Activated CD4-positive, alpha-beta T cell treated with anti-CD3 and anti-CD28 coated beads, Interleukin-2, amount 50 U/mL, for 16 hours (primary cell): ENCODE results near the gene DVL2.
"Not testable (repeated sequence)": the region's sequence is repeated elsewhere in the genome, so short reads cannot be mapped to it uniquely, and the experiment has no call there.

Experiments used
- DNase-seq: peaks from one replicate; pipeline ENCODE4 v3.0.0-alpha.2; 2020

The DVL2 gene

DNA sequence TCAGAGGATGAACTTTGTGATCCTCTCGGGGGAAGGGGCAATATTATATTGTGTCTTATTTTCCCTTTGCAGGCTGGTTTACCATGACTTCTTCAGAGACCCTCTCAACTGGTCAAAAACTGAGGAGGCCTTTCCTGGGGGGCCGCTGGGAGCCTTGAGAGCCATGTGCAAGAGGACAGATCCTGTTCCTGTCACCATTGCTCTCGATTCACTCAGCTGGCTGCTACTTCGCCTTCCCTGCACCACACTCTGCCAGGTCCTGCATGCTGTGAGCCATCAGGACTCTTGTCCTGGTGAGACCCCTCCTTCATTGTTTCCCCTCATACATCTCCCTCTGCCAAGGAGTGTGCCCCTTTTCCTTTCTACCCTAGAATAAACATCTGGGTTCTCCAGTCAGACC lies 20.2 kb upstream of the DVL2 start:
- DNase-seq = no peak

DNA sequence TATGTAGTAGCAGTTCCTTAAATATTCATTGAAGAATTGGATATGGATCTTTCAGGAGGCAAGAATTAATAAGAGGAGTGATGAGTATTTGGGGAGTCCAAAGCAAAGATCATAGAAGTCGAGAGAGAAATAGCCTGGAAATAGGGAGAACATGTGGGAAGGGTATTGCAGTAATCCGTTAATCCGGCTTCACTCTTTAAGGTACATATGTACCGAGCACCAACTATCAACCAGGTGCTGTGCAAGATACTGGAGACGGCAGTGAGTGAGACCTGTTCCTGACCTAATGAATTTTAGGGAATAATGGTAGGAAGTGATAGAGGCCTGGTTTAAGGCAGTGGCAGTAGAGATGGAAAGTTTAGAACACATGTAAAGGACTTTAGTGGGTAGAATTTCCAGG lies 18.8 kb upstream of the DVL2 start:
- no peak for DNase-seq

DNA sequence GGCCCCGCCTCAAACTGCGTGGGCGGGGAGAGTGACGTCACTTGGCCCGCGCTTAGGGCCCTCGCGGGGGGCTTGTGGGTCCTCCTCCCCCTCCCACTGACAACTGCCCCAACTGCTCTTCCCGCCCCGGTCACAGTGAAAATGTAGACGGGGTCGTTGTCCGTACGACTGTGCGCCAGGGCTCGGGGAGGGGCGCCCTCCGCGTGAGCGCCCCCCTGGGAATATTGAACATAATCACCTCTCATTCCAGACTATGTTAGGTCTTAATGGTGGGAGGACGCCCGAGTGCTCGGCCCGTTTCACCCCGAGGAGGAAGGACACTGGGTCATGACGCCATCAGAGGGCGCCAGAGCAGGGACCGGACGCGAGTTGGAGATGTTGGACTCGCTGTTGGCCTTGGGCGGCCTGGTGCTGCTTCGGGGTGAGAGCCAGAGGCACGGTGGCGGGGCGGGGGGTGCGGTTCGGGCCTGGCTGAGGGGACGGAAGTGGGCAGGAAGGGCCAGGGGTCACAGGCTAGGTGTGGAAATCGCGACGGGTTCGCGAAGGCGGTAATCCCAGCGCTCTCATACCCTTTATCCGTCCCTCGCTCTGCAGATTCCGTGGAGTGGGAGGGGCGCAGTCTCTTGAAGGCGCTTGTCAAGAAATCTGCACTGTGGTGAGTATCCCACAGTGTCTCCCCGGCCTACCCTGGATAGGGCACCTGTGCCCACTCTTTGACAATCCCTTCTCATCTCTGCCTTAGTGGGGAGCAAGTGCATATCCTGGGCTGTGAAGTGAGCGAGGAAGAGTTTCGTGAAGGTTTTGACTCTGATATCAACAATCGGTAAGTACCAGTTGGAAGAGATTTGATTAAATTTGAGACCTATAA lies 18.1 kb upstream of the DVL2 start, which contains the start of gene ELP5:
Gene ELP5 (plus strand): TSS at position 40 of the 868 bp plus-strand sequence. CDS start 336 bp downstream, at position 376.
- DNase-seq = peak; percentile 94

DNA sequence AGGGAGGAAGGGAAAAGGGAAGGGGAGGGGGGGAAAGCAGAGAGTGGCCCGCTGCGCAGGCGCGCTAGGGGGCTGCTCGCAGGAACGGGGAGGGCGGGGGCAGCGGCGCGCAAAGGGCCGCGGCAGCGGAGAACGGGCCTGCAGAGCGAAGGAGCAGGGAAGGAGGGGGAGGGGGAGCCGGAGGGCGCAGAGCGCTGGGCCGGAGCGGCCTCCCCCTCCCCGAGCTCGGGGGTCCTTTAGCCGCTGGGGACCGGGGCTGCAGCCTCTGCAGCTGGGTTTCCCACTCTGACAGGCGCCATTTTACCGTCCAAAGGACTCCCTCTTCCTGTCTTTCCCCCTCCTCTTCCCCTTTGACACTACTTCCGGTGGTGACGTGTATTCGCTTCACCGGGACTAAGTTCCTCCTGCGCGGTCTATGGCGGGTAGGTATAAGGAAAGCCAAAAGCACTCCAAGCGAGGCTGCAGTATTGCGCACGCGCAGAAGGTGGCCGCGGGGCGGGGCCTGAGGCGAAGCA lies 17.4 kb upstream of the DVL2 start, which contains the start of gene CTDNEP1:
Gene CTDNEP1 (minus strand): TSS at position 74 of the 515 bp plus-strand sequence. CDS start 438 bp downstream, outside the sequence.
- DNase-seq = peak; percentile 100

DNA sequence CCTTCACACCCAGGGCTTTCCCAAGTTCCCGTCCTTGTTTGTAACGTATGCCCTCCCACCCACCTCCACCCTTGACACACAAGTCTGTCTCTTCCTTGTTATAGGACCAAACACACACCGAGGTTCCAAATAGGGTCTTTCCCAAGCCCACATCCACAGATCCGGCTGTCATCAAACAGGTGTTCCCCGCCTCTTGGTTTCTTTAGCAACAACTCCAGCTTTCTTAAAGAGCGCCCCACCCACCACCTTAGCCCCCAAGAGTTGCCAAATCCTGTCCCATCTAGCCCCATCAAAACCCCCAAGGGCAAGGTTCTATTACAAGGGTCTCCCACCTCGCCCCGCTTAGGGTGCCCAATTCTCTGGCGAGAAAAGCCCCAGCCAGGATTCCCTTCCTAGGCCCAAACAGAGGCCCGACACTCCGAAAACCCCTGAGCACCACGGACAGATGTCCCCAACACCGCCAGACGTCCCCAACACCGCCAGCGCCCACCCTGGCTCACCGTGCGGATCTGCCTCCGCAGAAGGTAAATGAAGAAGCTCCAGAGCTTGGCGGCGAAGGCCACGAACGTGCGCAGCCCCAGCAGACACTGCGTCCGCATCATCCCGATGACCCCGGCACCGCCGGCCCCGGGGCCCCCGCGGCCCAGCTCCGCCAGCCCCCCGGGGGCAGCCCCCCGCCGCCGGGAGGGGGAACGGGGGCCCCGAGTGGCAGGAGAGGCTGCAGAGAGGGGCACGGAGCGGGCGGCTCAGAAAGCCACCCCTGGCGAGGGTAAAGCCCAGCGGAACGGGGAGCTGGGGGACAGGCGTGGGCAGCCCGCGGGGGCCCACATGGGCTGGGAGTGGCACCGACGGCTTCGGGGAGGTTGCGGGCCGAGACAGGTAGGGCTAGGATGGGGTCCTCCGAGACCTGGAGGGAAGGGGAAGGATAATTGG lies 16.6 kb upstream of the DVL2 start:
- no peak for DNase-seq

DNA sequence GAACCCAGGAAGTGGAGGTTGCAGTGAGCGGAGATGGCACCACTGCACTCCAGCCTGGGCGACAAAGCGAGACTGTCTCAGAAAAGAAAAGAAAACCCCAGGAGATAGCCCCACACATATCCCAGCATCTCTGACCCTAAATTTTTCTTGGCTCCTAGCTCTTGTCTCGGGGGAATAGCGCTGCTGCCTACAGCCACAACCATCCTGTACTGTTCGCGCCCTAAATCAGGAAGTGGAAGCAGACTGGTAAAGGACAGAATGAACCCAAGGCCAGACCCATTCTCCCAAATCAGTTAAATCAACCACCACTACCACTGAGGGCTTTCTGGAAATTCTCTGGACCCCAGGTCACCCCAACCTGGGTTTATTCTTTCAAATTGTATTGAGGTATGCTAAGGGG lies 15.5 kb upstream of the DVL2 start:
- no peak for DNase-seq

DNA sequence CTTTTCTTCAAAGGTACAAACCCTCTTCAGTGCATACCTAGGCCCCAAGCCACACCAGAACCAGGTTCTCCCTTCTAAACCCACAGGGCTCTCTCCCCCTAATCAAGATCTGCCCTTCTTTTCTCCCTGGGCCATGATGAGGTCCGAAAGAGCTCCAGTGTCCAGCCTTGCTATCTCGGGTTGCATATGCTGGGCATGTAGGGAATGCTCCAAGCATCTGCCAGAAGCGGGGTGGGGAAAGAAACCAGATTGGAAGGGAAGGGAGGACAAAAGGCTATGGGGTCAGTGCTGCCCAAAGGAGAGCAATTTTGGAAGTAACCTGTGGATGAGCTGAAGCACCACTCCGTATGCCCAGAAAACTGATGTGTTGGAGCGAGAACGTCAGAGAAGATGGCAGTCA lies 14.9 kb upstream of the DVL2 start:
- no peak for DNase-seq

DNA sequence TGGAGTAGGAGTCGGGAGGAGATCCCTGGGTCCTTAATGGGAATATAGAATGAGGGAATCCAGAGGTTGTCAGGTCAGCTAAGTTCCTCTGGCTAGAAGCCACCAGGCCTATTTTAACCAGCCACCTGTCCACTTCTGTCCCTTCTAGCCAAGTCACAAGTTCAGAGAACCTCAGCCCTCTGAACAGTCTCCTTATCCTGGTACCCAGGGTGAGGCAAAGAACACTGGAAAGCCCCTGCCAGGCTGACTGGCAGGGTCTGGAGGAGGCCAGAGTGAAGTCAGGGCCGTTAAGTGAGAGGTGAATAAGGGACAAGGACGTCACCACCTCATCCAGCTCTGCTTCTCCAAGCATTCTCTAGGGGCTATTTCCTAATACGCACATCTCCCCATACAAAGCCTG lies 14.5 kb upstream of the DVL2 start:
- no peak for DNase-seq

DNA sequence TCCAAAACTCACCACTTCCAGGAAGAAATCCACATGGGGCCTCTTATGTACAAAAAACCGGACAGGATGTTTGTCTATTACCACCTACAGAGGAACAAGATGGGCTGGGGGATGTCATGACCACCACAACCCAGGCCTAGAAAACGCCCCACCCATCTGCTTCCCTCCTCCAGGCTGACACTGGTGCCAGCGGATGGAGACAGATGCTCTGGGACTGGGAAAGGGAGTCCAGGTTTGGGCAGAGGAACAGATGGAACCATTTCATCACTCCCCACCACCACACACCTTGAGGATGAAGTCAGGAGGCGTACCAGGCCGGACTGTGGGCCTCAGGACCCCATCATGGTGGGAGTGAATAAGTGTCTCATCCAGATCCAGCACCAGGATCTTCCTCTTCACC lies 12.5 kb upstream of the DVL2 start:
- no peak for DNase-seq

DNA sequence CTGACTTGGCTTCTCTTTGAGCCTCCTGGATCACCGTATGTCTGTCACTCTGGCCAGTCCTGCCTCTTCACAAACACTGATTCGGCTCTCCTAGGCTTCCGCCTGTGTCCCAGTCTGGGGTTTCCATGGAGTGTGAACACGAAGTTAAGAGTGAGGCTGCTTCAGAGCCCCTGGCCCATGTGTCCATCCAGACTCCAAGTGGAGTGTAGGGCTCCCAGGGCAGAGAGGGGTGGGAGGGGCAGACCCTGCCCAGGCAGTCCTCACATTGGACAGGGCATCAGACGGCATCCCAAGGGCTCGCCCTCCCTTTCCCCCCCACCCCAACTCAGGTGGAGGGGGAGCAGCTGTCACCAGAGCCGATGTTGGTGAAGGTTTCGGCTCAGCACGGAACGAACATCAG lies 9.5 kb upstream of the DVL2 start:
- not testable (repeated sequence) for DNase-seq

DNA sequence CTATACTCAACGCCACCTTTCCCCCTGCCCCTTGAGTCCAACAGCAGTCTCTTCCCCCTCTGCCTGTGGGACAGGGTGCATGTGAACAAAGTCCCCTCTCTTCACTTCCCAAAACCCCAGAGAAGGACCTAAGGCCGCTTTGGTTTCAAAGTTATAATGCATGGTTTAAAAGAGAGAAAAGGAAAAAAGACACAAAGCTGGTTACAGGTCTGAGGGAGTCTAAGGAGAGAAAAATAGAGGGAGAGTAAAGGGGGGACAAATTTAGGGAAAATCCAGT lies 9.1 kb upstream of the DVL2 start:
- no peak for DNase-seq

DNA sequence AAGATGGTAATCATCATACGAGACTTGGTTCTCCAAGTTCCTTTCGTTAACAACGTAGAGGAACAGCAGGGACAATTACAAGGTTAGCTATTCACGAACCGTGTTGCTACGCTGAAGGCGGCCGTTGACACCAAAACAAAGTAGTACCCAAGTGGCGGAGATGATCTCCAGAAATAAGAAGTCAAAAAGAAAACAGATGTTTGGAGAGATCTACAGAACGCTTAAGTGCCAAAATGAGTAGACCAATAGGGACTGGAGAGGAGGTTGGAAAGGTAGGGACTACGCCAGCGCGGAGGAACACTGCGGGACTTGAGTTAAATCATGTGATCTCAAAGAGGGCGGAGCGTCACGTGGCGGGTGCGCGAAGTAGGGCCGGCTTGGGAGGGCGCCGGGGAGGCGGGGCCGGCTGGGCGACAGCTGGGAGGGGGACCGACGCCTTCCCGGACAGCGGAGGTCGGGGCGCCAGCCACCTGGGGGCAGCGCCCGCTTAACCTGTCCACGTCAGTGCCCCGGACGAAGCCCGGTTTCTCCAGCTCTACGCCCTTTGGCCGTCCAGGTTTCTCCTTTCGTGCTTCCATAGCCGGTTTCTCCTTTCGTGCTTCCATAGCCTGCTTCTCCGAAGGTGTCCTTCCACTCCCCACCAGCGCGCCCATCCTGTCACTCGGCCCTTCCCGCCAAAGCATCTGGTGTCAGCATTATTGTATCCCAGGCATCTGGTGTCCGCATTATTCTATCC lies 8.6 kb upstream of the DVL2 start:
- DNase-seq = peak; percentile 91

DNA sequence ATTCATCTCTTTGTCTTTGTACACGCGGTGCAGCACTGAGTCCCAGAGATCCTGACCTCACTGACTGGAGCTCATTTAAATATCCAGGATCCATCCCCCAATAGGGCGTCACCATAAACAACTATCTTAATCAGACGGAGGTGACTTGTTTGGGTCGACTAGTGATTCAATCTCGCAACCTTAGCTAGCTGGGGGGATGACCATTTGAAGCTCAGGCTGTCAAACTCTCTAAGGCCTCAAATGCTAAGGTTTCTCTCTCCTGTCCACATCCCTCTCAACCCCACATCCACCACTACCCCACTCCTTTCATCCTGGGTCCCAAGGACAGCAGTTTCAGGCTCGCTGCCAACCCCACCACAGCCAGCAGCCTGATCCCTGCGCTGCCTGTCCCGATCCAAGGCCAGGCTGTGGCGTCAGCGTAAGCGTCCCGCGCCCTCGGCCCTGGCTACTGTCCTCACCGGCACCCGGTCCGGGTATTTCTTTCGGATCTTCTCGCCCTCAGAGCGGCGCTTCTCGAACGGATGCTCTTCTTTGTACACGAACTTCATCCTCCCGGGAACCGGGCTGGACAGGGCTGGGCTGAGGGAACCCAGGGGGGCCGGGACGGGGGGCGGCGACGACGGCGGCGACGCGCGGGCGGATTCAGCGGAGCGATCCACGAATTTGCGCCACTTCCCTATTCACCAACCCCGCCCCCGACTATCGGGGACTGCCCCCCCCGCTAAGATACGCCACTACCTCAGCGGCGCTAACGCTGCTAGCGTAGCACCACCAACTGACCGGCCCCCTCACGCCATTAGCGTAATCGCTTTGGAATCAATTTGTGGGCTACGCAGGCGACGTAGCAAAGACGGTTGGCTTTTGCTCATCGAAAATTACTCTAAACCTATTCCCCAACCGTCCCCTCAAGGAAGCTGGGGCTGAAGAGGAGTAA lies 7.7 kb upstream of the DVL2 start, which contains the start of gene GABARAP:
Gene GABARAP (minus strand): TSS at position 667 of the 934 bp plus-strand sequence. CDS start 119 bp downstream, at position 548.
- peak; percentile 90 for DNase-seq

DNA sequence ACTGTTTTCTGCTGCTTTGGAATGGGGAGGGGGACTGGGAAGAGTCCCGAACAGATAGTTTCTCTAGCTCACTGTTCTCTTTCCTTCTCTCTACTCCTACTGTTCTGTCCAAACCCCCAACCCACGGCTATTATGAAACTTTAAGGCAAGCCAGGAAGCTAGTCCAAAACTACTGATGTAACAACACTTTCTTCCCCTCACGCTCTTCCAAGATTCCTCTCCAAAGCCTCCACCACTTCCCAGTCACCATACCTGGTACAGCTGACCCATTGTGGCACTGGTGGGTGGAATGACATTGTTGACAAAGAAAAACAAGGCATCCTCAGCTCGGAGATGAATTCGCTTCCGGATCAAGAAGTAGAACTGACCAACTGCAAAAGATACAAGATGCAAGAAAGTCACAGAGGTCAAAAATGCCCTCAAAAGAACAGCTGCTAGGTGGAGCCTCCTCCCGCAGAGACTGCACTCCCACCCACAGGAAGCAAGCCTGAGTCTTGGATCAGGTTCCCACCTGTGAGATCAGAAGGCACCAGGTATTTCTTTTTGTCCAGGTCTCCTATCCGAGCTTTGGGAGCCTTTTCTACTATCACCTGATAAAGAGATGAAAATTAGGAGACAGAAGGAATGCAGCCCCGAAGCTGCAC lies 6.9 kb upstream of the DVL2 start:
- DNase-seq = no peak

DNA sequence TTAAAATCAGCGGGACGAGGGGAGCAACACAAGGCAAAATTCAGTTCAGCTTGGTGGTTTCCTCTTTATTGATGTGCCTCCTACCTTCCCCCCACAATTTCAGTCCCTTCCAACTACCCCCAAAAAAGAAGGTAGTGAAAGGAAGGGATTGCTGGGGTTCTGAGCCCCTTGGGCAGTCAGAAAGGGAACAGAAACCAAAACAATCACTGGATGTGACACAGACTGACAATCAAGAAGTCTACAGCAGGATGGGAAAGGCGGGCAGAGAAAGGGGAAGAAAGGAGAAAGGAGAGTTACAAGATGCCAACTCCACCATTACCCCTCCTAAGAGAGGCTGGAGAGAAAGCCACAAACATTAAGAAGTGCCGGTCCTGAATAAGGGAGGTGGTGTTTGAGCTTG lies 6.1 kb upstream of the DVL2 start:
- no peak for DNase-seq

DNA sequence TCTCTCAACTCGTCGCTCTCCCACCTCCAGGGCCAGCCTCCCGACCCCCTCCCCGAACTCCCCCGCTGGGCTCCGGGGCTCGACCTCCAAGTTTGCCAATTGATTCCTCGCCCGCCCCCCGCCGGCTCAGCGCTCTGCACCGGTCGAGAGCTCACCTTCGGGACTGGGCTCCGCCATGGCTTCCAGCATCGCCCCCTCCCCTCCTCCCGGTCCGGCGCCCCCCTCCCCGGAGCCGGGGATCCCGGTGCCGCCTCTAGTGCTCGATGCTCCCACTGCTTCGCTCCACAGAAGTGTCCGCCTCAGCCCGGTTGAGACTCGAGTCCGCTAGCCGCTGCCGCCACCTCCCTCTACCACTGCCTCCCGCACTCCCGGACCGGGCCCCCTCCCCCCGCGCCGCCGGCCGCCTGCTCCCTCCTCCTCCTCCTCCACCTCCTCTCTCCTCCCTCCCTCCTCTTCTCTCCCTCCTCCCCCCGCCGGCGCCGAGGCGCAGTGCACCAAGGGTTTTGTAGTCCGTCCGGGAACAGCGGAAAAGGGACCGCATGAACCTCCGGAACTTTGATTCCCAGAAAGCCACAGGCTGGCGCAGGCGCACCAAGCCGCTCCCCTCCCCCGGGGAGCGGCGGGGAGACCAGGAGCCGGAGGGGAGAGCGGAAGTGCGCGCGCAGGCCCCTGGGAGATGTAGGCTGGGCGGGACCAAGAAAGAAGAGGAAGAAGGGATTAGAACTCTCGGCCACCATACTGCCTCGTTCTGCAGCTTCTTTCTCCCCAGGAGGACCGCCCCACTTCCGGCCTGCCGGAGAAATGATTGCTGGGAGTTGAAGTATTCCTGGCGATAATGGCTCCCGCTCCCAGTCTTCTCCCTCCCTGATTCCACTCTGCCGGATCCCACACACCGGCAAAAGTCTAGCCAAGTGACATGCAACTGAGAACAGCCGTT lies 5.0 kb upstream of the DVL2 start, which contains the start of gene PHF23:
Gene PHF23 (minus strand): TSS at position 367 of the 937 bp plus-strand sequence. CDS start 178 bp downstream, at position 189.
- peak; percentile 100 for DNase-seq

DNA sequence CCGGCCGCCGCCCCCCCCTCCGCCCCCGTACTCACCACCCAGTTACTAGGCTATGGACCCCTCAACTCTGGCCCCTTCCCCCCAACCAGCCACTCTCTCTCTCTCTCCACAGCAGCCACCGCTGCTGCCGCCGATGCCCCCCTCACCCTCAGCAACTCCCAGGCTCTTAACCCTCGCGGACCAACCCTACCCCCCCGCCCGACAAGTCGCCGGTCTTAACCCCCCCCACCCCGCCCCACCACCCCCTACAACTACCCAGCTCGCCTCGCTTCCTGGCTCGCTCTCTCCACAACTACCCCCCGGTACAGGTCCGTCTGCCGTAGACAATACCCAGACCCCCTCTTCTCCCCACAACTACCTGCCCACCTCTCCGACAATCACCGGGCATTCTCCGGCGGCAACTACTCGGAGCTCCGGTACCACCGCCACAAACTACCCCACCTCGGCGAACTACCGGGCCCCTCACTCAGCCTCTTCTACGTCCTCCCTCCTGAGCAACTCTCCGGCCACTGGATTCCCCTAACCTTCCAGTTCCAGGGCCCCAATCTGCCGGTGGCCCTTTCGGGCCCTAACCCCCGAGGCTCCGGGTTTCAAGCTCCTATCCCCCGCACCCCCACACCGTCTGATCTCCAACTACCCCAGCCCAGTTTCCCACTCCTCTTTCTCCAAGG lies 4.2 kb upstream of the DVL2 start:
- DNase-seq = no peak

DNA sequence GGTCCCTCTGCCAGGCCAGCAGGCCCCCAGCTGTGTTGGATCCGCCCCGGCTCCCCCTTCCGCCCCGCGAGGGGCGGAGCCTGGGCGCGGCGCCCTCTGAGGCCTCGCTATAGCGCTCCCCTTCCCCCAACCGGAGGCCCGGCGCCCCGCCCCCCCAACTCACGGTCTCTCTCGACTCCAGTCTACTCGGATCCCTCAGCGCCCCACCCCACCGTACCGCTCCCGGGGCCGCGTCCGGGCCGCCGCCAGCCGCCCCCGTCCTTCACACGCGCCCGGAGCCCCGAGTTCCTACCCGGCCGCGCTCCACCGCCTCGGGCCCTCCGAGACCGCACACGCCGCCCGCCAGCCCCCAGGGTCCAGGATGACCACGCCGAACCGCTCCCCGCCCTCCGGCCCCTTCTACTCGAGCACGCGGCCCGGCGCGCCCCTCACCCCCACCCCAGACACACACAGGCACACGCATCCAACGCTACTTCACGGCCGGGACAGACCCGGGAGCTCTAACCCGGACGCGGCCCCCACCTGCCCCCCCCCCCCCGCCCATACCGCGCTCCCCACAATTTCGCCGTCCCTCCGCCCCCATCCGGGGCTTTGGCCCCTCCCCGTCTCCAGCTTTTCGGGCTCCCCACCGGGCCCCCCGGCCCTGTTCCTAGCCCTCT lies 3.6 kb upstream of the DVL2 start:
- DNase-seq = peak; percentile 86
